HCT116 (cell line): Measurements from ENCODE around the gene OCEL1.

Experiments used
- CEBPB ChIP-seq: IDR thresholded peaks from 2 replicates; pipeline ENCODE4 v1.6.1; 2012; ENCODE audit warnings: low read depth
- EZH2phosphoT487 ChIP-seq: fragments of 200-600 bp; IDR thresholded peaks from 2 replicates; pipeline ENCODE4 v1.6.1; 2018; ENCODE audit warnings: antibody characterized with exemption, borderline replicate concordance
- POLR2A ChIP-seq: IDR thresholded peaks from 2 replicates; pipeline ENCODE4 v1.7.0; 2011; ENCODE audit warnings: borderline replicate concordance; ENCODE audit not compliant: insufficient read depth, insufficient read length; ENCODE audit errors: extremely low read depth
- POLR2AphosphoS5 ChIP-seq: IDR thresholded peaks from 2 replicates; pipeline ENCODE4 v1.6.1; 2011; ENCODE audit warnings: mild to moderate bottlenecking, low read depth, low read length, moderate library complexity
- YY1 ChIP-seq: IDR thresholded peaks from 2 replicates; pipeline ENCODE4 v1.6.1; 2011; ENCODE audit warnings: low read length, low read depth, moderate library complexity, mild to moderate bottlenecking; ENCODE audit not compliant: insufficient replicate concordance; ENCODE audit errors: extremely low read depth
- ZNF274 ChIP-seq: fragments of 200-500 bp; sonication (Bioruptor generic); IDR thresholded peaks from 2 replicates; pipeline ENCODE4 v1.6.1; 2014; ENCODE audit warnings: mild to moderate bottlenecking, low read depth, low read length, inconsistent platforms
- TF ChIP-seq, protein P1 (sequence below), 3 experiments: fragments of 200-600 bp in 1 of 3; sonication (generic) in 1 of 3; IDR thresholded peaks in 2 of 3; conservative IDR thresholded peaks in 1 of 3; 2 replicates each; pipeline ENCODE4 v1.5.1; 2012 to 2017; ENCODE audit warnings: low read depth in 2 of 3, low read length in 2 of 3, antibody characterized with exemption in 1 of 3, borderline replicate concordance in 1 of 3, control low read depth in 1 of 3, mild to moderate bottlenecking in 1 of 3, mixed read lengths in 1 of 3, mixed run types in 1 of 3, moderate library complexity in 1 of 3; ENCODE audit not compliant: insufficient read depth in 1 of 3
- TF ChIP-seq, protein P2 (sequence below): IDR thresholded peaks from 2 replicates; pipeline ENCODE4 v1.6.1; 2012; ENCODE audit warnings: low read depth

DNA sequence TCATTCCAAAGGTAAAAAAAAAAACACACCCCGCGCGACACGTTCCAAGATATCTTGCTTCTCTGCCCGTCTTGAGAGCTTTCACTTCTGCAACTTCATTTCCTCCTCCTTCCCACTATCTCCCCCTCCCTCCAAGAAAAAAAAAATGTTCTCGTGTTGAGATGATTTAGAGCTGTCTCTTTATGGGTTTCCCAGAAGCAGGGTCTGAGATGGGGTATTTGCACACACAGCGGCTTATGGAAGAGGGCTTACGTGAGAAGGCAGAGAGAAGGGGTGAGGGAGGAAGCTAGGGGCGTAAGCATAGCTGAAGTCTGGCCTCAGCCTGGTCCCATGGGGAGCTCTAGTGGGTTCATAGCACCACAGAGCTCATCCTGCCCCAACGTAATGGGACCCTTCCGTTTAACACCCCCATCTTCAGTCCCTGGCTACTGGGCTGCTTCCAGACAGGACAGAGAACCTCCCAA is 42.1 kb upstream of the OCEL1 start:
- TF ChIP-seq YY1, result no peak
- TF ChIP-seq, protein P1, sequence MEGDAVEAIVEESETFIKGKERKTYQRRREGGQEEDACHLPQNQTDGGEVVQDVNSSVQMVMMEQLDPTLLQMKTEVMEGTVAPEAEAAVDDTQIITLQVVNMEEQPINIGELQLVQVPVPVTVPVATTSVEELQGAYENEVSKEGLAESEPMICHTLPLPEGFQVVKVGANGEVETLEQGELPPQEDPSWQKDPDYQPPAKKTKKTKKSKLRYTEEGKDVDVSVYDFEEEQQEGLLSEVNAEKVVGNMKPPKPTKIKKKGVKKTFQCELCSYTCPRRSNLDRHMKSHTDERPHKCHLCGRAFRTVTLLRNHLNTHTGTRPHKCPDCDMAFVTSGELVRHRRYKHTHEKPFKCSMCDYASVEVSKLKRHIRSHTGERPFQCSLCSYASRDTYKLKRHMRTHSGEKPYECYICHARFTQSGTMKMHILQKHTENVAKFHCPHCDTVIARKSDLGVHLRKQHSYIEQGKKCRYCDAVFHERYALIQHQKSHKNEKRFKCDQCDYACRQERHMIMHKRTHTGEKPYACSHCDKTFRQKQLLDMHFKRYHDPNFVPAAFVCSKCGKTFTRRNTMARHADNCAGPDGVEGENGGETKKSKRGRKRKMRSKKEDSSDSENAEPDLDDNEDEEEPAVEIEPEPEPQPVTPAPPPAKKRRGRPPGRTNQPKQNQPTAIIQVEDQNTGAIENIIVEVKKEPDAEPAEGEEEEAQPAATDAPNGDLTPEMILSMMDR (IDR thresholded peaks at IDR 0.05 in 2 of 3, conservative IDR thresholded peaks at IDR 0.05 in 1 of 3; ENCODE audit: borderline replicate concordance in 1 of 3, insufficient read depth in 1 of 3, low read depth in 2 of 3, low read length in 2 of 3), result no peak
- no peak for TF ChIP-seq POLR2AphosphoS5
- no peak for TF ChIP-seq POLR2A
- TF ChIP-seq, protein P2, sequence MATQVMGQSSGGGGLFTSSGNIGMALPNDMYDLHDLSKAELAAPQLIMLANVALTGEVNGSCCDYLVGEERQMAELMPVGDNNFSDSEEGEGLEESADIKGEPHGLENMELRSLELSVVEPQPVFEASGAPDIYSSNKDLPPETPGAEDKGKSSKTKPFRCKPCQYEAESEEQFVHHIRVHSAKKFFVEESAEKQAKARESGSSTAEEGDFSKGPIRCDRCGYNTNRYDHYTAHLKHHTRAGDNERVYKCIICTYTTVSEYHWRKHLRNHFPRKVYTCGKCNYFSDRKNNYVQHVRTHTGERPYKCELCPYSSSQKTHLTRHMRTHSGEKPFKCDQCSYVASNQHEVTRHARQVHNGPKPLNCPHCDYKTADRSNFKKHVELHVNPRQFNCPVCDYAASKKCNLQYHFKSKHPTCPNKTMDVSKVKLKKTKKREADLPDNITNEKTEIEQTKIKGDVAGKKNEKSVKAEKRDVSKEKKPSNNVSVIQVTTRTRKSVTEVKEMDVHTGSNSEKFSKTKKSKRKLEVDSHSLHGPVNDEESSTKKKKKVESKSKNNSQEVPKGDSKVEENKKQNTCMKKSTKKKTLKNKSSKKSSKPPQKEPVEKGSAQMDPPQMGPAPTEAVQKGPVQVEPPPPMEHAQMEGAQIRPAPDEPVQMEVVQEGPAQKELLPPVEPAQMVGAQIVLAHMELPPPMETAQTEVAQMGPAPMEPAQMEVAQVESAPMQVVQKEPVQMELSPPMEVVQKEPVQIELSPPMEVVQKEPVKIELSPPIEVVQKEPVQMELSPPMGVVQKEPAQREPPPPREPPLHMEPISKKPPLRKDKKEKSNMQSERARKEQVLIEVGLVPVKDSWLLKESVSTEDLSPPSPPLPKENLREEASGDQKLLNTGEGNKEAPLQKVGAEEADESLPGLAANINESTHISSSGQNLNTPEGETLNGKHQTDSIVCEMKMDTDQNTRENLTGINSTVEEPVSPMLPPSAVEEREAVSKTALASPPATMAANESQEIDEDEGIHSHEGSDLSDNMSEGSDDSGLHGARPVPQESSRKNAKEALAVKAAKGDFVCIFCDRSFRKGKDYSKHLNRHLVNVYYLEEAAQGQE, result no peak
- no peak for TF ChIP-seq CEBPB
- no peak for TF ChIP-seq EZH2phosphoT487
- no peak for TF ChIP-seq ZNF274
